HepG2 (cell line): ENCODE measurements around the gene CCDC195. TPM values are rescaled to one million over a fixed set of nuclear protein-coding genes. Genes with fewer than 3 reads are reported as not detected.

Experiments used
- ARHGAP35 ChIP-seq: sonication (generic); formaldehyde crosslinking; IDR thresholded peaks from 2 replicates; pipeline ENCODE4 v1.9.0; 2022; ENCODE audit warnings: mild to moderate bottlenecking, inconsistent platforms, moderate library complexity, missing genetic modification reagents, borderline replicate concordance
- HIC2 ChIP-seq: sonication (generic); formaldehyde crosslinking; IDR thresholded peaks from 2 replicates; pipeline ENCODE4 v1.9.0; 2022; ENCODE audit warnings: low read depth, missing genetic modification reagents
- STAT6 ChIP-seq: sonication (generic); formaldehyde crosslinking; IDR thresholded peaks from 2 replicates; pipeline ENCODE4 v1.4.0; 2020; ENCODE audit warnings: missing genetic modification reagents, mild to moderate bottlenecking, borderline replicate concordance
- ZBTB2 ChIP-seq: sonication (generic); formaldehyde crosslinking; IDR thresholded peaks from 2 replicates; pipeline ENCODE4 v1.8.0; 2022; ENCODE audit warnings: low read depth, missing genetic modification reagents
- ZBTB37 ChIP-seq: sonication (generic); formaldehyde crosslinking; IDR thresholded peaks from 2 replicates; pipeline ENCODE4 v1.4.0; 2020; ENCODE audit warnings: mild to moderate bottlenecking, missing genetic modification reagents
- ZFP36 ChIP-seq: fragments of 150-350 bp; IDR thresholded peaks from 2 replicates; pipeline ENCODE4 v1.6.1; 2018; ENCODE audit warnings: borderline replicate concordance, low read length, low read depth; ENCODE audit not compliant: partially characterized antibody
- ZNF251 ChIP-seq: sonication (generic); formaldehyde crosslinking; IDR thresholded peaks from 2 replicates; pipeline ENCODE4 v1.9.0; 2021; ENCODE audit warnings: mild to moderate bottlenecking, missing genetic modification reagents
- ZZZ3 ChIP-seq: sonication (generic); formaldehyde crosslinking; IDR thresholded peaks from 2 replicates; pipeline ENCODE4 v1.4.0; 2020; ENCODE audit warnings: missing genetic modification reagents, mild to moderate bottlenecking, borderline replicate concordance
- polyA plus RNA-seq, 8 experiments: library from polyadenylated mRNA; depleted of rRNA in 3 of 8; stranded (reverse) in 7 of 8; unstranded in 1 of 8; fragments of >200 nt; fragmentation: Illumina TruSeq in 4 of 8; extraction: Trizol in 4 of 8; gene quantifications; 2 replicates each; pipeline versions ENCODE4 v1.2.1 to v1.2.3, GENCODE V29; 2011 to 2016; ENCODE audit warnings: low read depth in 4 of 8, missing spikeins in 1 of 8, mixed read lengths in 1 of 8; ENCODE audit not compliant: insufficient read depth in 1 of 8
- total RNA-seq, 5 experiments: library from RNA; depleted of rRNA; stranded (reverse); fragments of >200 nt; fragmentation: Illumina TruSeq; extraction: Trizol; gene quantifications; 2 replicates each; pipeline ENCODE4 v1.2.3, GENCODE V29; 2016; ENCODE audit warnings: low read depth in 1 of 5

Gene CCDC195
- total and polyA plus RNA-seq, 2 of the 13 experiments (the other 11 are each of a cell fraction or from before 2014, with no cell fraction given) = not detected

- TF ChIP-seq HIC2 (CRISPR knock-in tag) = no peak
- TF ChIP-seq ZNF251 (CRISPR knock-in tag) = no peak
- TF ChIP-seq ZBTB37 (CRISPR knock-in tag) = no peak
- no peak for TF ChIP-seq ZBTB2 (CRISPR knock-in tag)
- no peak for TF ChIP-seq ZFP36
- TF ChIP-seq ZZZ3 (CRISPR knock-in tag) = no peak
- TF ChIP-seq STAT6 (CRISPR knock-in tag) = no peak
- no peak for TF ChIP-seq ARHGAP35 (CRISPR knock-in tag)
Measured at GRCh38 chr2:224731665-224732064, 15.5 kb upstream of the CCDC195 start (continued).
